Eye (tissue), 1 donor: ENCODE measurements around the gene PRDM10.
A peak's percentile ranks its signal among the peaks of the same experiment; 100 is the strongest.
"Not testable (repeated sequence)": the region's sequence is repeated elsewhere in the genome, so short reads cannot be mapped to it uniquely, and the experiment has no call there.

Experiments
- DNase-seq: peaks from one replicate; pipeline ENCODE4 v3.0.0-alpha.2; 2015

The PRDM10 gene

GRCh38 chr11:129973809-129974208 is 28.8 kb downstream of the PRDM10 start:
- DNase-seq: peak; percentile 73

- peak; percentile 38 for DNase-seq
Measured at GRCh38 chr11:129973068-129973467, 29.6 kb downstream of the PRDM10 start.

GRCh38 chr11:129972611-129973010 is 30.0 kb downstream of the PRDM10 start:
- peak; percentile 65 for DNase-seq

GRCh38 chr11:129971856-129972255 is 30.8 kb downstream of the PRDM10 start:
- DNase-seq: not testable (repeated sequence)

GRCh38 chr11:129969920-129970319 is 32.7 kb downstream of the PRDM10 start:
- no peak for DNase-seq

- DNase-seq: no peak
Measured at GRCh38 chr11:129968591-129969419, 33.8 kb downstream of the PRDM10 start.

GRCh38 chr11:129967996-129968395 is 34.6 kb downstream of the PRDM10 start:
- no peak for DNase-seq

GRCh38 chr11:129965248-129965647 is 37.4 kb downstream of the PRDM10 start:
- no peak for DNase-seq

- DNase-seq: no peak
Measured at GRCh38 chr11:129960216-129961214, 42.1 kb downstream of the PRDM10 start.

- no peak for DNase-seq
Measured at GRCh38 chr11:129959687-129960086, 42.9 kb downstream of the PRDM10 start.

GRCh38 chr11:129955282-129955681 is 47.4 kb downstream of the PRDM10 start:
- DNase-seq: no peak

GRCh38 chr11:129954703-129955102 is 47.9 kb downstream of the PRDM10 start:
- not testable (repeated sequence) for DNase-seq

GRCh38 chr11:129951866-129952262 is 50.8 kb downstream of the PRDM10 start:
- no peak for DNase-seq

GRCh38 chr11:129951201-129951865 is 51.3 kb downstream of the PRDM10 start:
- peak; percentile 58 for DNase-seq

- DNase-seq: peak; percentile 37
Measured at GRCh38 chr11:129950101-129951091, 52.2 kb downstream of the PRDM10 start.

- DNase-seq: no peak
Measured at GRCh38 chr11:129948926-129949466, 53.6 kb downstream of the PRDM10 start.

GRCh38 chr11:129947474-129947873 is 55.2 kb downstream of the PRDM10 start:
- no peak for DNase-seq

- DNase-seq: no peak
Measured at GRCh38 chr11:129946965-129947364, 55.7 kb downstream of the PRDM10 start.

- DNase-seq: no peak
Measured at GRCh38 chr11:129946256-129946655, 56.4 kb downstream of the PRDM10 start.

- no peak for DNase-seq
Measured at GRCh38 chr11:129945373-129945772, 57.3 kb downstream of the PRDM10 start.

GRCh38 chr11:129944696-129945095 is 57.9 kb downstream of the PRDM10 start:
- no peak for DNase-seq
